ENCODE data around the gene CNOT8. TPM values are rescaled to one million over a fixed set of nuclear protein-coding genes. Genes with fewer than 3 reads are reported as not detected.

The CNOT8 gene
- total and polyA plus RNA-seq, 10 donors, result 46.3 to 93.5 (median 69.1) TPM

DNA sequence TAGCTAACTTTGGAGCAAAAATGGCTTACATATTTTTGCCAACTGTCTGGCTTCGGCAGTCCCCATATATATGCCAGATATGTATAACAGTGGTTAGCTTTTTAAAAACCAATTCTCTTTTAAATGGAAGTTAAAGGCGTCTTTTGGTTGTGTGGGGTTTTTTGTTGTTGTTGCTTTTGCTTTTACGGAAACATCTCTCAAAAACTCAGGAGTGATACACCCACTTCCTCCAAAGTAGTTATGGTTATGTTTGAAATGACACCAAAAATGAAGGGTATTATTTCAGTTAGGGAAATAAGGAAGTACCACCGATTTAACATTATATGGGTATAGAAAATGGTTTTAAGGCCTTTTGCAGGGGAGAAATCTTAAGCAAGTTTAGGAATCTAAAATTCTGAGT lies 2.3 kb downstream of the CNOT8 start:
- peaks cover 0 to 28% (median 20%) of the 10 kb centered on the region in 6 donors for H3K36me3 ChIP-seq
- 5 to 9% (median 8%) methylated on average over 4 of the region's 4 CpGs for WGBS, 5 donors
- TF ChIP-seq POLR2AphosphoS5 (IDR thresholded peaks at IDR 0.05) (no peak), POLR2A (IDR thresholded peaks at IDR 0.05) (no peak)
- TF ChIP-seq, protein P1, sequence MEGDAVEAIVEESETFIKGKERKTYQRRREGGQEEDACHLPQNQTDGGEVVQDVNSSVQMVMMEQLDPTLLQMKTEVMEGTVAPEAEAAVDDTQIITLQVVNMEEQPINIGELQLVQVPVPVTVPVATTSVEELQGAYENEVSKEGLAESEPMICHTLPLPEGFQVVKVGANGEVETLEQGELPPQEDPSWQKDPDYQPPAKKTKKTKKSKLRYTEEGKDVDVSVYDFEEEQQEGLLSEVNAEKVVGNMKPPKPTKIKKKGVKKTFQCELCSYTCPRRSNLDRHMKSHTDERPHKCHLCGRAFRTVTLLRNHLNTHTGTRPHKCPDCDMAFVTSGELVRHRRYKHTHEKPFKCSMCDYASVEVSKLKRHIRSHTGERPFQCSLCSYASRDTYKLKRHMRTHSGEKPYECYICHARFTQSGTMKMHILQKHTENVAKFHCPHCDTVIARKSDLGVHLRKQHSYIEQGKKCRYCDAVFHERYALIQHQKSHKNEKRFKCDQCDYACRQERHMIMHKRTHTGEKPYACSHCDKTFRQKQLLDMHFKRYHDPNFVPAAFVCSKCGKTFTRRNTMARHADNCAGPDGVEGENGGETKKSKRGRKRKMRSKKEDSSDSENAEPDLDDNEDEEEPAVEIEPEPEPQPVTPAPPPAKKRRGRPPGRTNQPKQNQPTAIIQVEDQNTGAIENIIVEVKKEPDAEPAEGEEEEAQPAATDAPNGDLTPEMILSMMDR (IDR thresholded peaks at IDR 0.05 in 8 of 11, conservative IDR thresholded peaks at IDR 0.05 in 3 of 11), result no peak
- H3K4me3 ChIP-seq, result peak overlapping the region in 5 of 8 donors; percentile 57 to 88 (median 67)
- DNase-seq, result no peak
- peaks cover 27 to 78% (median 58%) of the 10 kb centered on the region in 6 donors for H3K4me1 ChIP-seq
- H3K27me3 ChIP-seq (replicated peaks in 1 of 7), result no peaks in the 10 kb centered on the region
- H3K9me3 ChIP-seq, result no peaks in the 10 kb centered on the region
- intact Hi-C loops (cut with DNase I; ENCODE audit: low total_unique reads), result loop anchor here (5.0 to 10.0 kb wide), 2 partner anchors 74 to 103 kb away; partner anchors contain the start of genes GEMIN5 and LARP1
- peak overlapping the region in 7 of 8 donors; percentile 32 to 100 (median 98) for H3K27ac ChIP-seq

DNA sequence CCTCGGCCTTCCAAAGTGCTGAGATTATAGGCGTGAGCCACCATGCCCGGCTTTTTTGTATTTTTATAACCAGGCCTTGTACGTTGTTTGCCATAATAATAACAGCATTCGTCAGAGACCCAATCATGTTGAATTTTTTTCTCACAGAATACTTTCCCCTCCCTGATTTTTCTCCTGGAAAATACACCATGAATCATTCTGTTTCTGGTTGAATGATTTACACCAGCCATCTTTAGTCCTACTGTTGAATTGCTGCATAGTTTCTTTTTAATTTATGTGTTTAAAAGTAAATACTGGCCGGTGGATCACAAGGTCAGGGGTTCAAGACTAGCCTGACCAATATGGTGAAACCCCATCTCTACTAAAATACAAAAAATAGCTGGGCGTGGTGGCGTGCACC lies 3.5 kb downstream of the CNOT8 start:
- DNase-seq, result no peak
- peaks cover 0 to 40% (median 32%) of the 10 kb centered on the region in 6 donors for H3K36me3 ChIP-seq
- intact Hi-C loops (cut with DNase I; ENCODE audit: low total_unique reads), result loop anchor here (5.0 to 10.0 kb wide), 2 partner anchors 73 to 105 kb away; partner anchors contain the start of genes GEMIN5 and LARP1
- WGBS, 5 donors, result 76 to 93% (median 77%) methylated on average over 8 of the region's 8 CpGs
- H3K27ac ChIP-seq, result peak overlapping the region in 5 of 8 donors; percentile 96 to 100 (median 98)
- peaks cover 27 to 84% (median 59%) of the 10 kb centered on the region in 6 donors for H3K4me1 ChIP-seq
- no peaks in the 10 kb centered on the region for H3K27me3 ChIP-seq (replicated peaks in 1 of 7)
- peak overlapping the region in 1 of 8 donors; percentile 88 for H3K4me3 ChIP-seq
- no peak for TF ChIP-seq POLR2AphosphoS5 (IDR thresholded peaks at IDR 0.05)
- TF ChIP-seq, protein P1 (IDR thresholded peaks at IDR 0.05 in 8 of 11, conservative IDR thresholded peaks at IDR 0.05 in 3 of 11), result no peak
- no peak for TF ChIP-seq POLR2A (IDR thresholded peaks at IDR 0.05)
- no peaks in the 10 kb centered on the region for H3K9me3 ChIP-seq

DNA sequence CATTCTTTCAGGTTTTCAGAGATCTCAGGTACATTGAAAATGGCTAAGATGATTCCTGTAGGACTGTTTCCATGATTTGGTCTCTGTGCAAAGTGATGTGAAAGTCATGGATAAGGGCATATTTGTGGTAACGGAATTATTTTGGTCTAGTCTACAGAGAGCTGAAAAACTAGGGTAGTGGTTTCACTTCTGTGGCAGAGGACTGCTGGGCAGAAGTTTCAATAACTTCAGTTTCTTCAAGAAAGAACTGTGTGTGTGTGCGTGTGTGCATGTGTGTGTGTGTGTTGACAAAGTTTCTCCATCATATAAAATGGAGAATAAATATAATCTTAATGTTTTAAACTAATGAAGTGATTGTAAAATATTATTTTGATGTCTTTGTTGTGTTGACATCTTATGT lies 4.3 kb downstream of the CNOT8 start:
- WGBS, 5 donors, result 48 to 64% (median 50%) methylated on average over 2 of the region's 2 CpGs
- peaks cover 0 to 48% (median 36%) of the 10 kb centered on the region in 6 donors for H3K36me3 ChIP-seq
- no peak for TF ChIP-seq POLR2A (IDR thresholded peaks at IDR 0.05)
- no peak for TF ChIP-seq POLR2AphosphoS5 (IDR thresholded peaks at IDR 0.05)
- TF ChIP-seq, protein P1 (IDR thresholded peaks at IDR 0.05 in 8 of 11, conservative IDR thresholded peaks at IDR 0.05 in 3 of 11), result no peak
- H3K27me3 ChIP-seq (replicated peaks in 1 of 7), result no peaks in the 10 kb centered on the region
- intact Hi-C loops (cut with DNase I; ENCODE audit: low total_unique reads), result loop anchor here (5.0 to 10.0 kb wide), 2 partner anchors 72 to 105 kb away; partner anchors contain the start of genes GEMIN5 and LARP1
- peaks cover 27 to 81% (median 54%) of the 10 kb centered on the region in 6 donors for H3K4me1 ChIP-seq
- H3K9me3 ChIP-seq, result no peaks in the 10 kb centered on the region
- DNase-seq, result no peak
- H3K4me3 ChIP-seq, result no peak overlapping the region
- peak overlapping the region in 4 of 8 donors; percentile 21 to 98 (median 97) for H3K27ac ChIP-seq

DNA sequence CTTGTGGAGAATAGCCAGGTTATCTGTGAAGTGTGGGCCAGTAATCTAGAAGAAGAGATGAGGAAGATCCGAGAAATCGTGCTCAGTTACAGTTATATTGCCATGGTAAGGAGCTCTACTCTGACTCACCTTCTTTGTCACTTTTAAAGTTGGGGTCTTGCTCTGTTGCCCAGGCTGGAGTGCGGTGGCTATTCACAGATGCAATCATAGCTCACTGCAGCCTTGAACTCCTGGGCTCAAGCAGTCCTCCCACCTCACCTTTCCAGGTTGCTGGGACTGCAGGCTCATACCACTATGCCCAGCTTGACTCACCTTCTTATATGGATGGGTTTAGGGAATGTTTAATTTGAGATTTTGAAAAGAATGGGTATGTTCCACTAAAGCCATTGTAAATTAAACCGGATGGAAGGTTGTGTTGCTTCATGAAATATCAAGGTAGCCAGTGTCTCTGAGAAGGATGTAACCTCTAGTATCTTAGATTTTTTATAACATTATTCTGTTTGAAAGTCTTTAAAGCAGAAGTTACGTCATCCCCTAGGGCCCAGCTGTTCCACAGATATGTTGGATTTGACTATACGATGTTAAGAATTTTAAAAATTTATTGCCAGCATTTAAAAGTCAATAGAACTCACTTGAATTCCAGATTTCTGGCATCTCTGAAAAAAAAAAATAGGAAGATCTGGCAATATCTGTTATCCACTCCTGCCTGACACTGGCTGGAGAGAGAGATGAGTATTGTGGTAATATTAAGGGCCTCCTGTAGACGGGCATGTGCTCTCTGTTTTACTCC lies 5.1 kb downstream of the CNOT8 start:
- Histone ChIP-seq H3K4me1 (peaks cover 27 to 81% (median 54%) of the 10 kb centered on the region in 6 donors), H3K27me3 (replicated peaks in 1 of 7) (no peaks in the 10 kb centered on the region), H3K4me3 (no peak overlapping the region), H3K9me3 (no peaks in the 10 kb centered on the region), H3K36me3 (peaks cover 0 to 55% (median 43%) of the 10 kb centered on the region in 6 donors), H3K27ac (peak overlapping the region in 1 of 8 donors; percentile 10)
- no peak for TF ChIP-seq POLR2A (IDR thresholded peaks at IDR 0.05)
- no peak for TF ChIP-seq POLR2AphosphoS5 (IDR thresholded peaks at IDR 0.05)
- TF ChIP-seq, protein P1 (IDR thresholded peaks at IDR 0.05 in 8 of 11, conservative IDR thresholded peaks at IDR 0.05 in 3 of 11), result no peak
- no peak for DNase-seq
- WGBS, 5 donors, result 80 to 90% (median 88%) methylated on average over 7 of the region's 7 CpGs
- intact Hi-C loops (cut with DNase I; ENCODE audit: low total_unique reads), result loop anchor here (5.0 to 10.0 kb wide), 2 partner anchors 71 to 106 kb away; partner anchors contain the start of genes GEMIN5 and LARP1
